HG03354 (cell line): ENCODE measurements around the gene SYNPO.

ENCODE experiments used
- ATAC-seq: cut with Tn5 transposase; IDR thresholded peaks from one replicate; pipeline ENCODE4 v1.9.1; 2021; ENCODE audit warnings: mild to moderate bottlenecking; ENCODE audit not compliant: unreplicated experiment, poor library complexity, severe bottlenecking

SYNPO gene

DNA sequence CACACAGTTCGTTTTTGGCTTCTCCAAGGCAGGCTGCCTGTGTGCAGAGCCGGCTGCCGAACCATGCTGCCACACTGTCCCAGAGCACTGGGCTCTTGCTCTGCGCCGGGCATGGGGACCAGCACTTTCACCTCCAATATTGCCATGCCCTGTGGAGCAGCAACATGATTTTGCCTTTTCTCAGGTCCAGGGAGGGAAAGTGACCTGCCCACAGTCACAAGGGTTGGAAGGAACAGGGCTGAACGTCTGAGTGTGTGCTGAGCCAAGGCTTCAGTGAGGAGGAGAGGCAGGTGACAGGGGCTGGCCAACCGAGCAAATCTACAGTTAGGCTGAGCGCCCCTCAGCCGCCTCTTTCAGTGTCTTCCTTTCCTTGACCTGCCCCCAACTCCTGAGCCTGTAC lies 34.0 kb upstream of the SYNPO start:
- ATAC-seq = no peak

DNA sequence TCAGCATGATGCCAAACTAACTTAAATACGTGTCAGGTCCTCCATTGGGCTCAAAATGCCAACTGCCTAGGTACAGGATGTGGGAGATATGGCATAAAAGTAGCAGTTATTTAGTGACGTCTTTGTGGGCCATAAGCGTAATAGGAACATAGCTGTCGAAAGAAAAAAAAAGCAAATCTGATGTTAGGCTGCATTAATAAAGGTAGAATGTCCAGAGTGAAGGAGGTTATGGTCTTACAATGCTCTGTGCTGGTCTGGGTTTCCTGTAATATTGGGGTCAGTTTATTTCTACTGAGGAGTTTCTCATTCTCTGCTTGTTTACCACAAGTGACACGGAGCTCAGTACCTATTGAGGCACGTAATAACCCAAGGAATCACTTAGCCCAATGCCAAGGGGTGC lies 33.4 kb upstream of the SYNPO start:
- ATAC-seq = no peak

DNA sequence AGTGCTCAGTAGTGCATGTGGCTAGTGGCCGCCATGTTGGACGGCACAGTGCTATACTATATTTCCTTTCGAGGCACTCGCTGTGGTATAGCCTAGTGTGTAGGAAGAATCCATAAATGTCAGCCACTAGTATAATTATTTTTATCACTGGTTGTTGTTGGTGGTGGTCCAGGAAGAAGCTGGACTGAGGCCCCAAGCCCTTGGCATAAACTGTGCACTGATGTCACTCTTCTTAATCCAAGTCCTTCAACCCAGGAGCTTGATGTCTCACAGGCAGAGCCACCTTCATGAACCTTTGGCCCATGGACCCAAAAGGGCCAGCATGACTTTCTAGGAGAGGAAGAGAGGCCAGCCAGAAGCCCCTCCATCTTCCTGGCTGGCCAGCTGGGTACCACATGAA lies 32.5 kb upstream of the SYNPO start:
- ATAC-seq = no peak

DNA sequence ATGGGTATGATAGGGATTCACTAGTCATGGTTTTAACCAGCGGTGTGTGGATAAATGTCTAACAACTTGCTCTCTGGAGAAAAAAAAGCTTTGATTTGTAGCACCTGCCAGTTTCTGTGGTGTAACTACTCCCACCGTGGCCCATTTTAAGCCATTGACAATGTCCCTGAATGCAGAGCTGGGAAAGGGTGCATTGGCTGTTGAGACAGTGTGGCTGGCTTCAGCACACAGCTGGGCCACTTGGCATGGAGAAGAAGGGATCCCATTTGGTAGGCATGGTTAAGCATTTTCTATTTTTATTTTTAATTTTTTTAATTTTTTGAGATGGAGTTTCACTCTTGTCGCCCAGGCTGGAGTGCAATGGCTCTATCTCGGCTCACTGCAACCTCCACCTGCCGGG lies 31.5 kb upstream of the SYNPO start:
- ATAC-seq = no peak

DNA sequence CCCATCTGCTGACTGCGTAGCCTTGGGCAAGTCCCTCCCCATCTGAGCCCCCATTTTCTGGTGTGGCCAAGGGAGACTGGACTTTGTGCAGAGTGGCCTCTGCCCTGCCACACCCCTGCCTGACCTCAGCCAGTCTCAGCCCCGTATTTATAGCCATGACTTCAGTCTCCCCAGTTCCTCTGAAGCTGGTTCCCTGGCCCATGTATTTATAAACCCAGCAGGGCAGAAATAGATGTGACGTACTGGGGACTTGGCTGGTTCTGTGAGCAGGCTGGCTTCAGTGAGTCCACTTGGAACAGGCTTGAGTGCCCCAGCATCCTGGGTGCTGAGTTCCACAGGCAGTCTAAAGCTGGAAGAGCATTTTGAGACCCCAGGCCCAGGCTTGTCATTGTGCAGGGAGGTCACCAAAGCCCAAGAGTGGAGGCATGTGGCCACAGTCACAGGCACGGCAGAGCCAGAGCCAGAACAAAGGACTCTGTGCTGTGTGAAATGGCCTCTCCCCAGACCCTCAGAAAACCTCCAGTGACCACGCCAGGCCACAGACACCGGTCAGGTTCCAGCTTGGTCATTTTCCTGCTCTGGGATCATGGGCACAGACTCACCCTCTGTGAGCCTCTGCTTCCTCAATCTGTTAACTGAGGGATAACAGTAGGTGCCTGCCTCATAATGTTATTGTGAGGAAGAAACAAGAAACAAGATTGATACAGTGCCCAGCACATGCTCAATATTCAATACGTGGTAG lies 30.4 kb upstream of the SYNPO start:
- no peak for ATAC-seq

DNA sequence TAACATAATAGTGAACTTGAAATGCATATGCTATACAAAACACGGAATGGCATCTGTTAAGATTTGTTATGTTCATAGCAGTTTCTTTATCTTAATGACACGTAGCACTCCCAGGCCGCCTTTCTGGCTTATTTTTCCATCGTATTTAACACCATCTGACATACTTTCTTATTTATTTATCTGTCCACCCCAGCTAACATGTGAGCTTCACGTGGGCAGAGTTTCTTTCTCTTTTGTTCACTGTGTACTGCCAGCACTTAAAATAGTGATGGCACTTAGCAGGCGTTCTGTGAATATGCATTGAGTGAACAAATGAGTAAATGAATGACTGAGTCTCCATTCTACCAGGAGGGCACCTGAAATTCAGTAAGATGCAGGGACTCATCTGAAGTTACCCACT lies 29.4 kb upstream of the SYNPO start:
- ATAC-seq = no peak

DNA sequence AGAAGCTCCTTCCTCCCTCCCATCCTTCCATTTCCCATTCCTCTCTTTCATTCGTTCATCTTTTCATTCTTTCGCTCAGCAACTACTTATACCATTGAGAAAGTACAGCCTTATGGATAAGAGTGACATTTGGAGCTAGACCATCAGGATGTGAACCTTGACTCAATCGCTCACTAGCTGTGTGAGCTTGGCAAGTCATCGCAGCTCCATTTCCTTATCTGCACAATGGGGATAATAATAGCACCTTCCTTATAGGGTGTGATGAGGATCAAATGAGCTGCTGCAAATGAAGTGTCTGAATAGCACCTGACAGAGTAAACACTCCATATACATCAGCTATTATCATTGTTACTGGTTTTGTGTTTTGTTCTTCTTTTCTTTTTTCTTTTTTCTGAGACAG lies 28.1 kb upstream of the SYNPO start:
- ATAC-seq = no peak

DNA sequence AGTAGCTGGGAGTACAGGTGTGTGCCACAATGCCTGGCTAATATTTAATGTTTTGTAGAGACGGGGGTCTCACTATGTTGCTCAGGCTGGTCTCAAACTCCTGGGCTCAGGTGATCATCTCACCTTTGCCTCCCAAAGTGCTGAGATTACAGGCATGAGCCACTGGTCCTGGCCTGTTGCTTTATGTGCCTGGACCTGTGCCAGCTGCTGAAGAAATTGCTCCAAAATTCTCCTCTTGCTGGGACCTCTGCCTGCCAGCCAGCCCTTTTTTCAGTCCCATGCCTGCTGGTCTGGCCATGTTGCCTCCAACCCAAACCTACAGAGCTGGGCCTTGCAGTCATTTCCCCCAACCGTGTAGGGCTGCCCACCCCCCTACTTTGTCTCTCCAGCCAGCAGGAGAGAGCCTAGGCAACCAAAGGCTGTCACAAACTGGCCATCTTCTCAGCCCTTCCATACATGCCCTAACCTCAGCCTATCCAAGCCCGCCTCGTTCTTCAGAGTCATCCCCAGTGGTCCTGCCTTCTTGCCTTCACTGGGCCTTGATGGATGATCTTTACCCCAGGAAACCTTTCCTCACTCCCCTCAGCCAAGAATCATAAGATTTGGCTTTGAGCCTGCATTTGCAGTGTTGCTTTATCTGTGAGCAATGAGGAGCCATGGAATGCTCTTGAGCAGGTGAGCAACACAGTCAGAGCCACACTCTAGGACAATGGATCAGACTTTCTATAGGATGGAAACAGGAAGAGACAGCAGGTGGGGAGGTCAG lies 27.4 kb upstream of the SYNPO start:
- ATAC-seq = no peak

DNA sequence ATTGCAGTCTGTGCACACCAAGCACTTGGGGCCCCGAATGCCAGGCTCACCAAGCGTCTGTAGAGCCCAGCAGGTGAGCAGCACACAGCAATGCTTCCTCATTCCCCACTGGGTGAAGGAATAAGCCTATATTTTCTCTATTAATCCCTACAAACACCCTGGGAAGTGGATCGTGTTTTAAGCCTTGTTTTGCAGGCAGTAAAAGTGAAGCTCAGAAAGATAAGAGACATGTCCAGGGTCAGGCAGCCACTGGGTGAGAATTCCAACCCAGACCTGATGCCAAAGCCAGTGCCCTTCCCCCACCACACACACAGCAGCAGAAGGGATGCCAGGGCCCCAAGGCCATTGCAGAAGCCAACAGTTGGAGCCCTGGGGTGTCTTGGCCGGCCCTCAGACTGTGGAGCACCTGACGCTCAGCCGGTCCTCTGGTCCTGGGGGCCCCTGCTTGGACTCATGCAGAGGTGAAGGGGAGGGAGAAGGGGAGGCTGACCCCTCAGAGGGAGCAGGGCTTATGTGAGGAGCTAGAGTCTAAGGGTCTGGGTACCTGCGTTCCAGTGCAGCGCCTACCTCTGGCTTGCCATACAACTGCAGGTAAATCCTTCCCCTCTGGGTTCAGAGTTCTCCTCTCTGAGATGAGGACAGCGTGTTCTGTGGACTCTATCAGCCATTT lies 26.3 kb upstream of the SYNPO start:
- no peak for ATAC-seq

DNA sequence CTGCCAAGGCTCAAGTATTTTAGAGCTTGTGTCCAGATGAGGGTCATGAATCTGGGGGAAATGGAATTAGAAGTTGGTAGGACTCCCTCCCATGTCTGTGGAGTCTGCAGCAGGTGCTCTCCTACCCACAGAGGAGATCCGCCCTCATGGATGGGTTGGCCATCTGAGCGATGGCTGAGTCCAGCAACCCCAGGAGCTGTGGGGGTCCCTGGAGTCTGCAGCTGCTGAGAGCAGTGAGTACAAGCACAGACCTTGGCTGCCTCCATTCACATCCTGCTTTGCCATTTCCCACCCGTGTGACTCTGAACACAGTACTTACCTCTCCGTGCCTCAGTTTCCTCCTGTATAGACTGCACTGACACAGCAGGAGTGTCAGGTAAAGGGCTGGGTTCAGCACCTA lies 25.8 kb upstream of the SYNPO start:
- ATAC-seq = no peak

DNA sequence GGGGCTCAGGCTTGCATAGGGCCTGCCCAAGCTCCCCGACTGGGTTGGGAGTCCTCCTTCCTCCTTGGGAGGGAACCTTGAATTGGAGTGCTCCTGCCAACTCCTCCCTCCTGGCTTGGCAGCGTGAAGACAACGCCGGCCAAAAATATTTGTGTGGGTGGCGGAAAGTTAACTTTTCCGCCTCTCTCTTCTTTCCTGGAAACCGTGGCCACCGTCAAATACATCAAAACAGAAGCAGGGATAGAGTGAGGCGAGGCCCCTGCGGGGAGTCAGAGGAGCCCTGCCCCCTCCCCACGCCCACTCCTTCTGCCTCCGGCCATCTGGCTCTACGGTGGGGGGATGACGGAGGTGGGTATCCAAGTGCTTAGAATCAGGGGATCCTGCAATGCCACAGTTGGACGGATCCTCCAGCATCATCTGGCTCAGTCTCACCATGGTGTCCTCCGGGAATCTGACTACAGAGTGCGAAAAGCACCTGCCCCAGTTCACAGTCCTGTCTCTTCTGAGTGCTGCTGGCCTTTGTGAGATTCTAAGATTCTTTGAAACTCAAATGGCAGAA lies 25.2 kb upstream of the SYNPO start:
- ATAC-seq = no peak

DNA sequence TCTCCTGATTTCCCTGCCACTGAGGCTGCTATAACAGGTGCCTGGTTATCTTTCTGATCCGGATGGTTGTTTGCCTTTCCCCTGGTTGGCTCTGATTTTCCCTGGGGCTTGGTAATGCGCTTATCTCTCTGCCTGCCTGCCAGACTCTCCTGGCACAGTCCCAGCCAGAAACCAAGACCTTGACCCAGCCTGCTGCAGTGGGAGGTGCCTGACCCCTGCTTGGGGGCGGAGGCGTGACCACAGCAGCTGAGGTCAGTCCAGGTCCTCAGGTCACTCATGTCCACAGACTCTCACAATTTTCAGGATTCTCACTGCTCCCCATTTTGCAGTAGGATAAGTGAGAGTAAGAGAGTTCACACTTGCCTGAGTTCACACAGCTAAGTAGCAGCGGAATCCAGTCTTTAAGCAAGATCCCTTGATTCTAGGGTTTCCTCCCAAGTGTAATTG lies 24.4 kb upstream of the SYNPO start:
- ATAC-seq = no peak

DNA sequence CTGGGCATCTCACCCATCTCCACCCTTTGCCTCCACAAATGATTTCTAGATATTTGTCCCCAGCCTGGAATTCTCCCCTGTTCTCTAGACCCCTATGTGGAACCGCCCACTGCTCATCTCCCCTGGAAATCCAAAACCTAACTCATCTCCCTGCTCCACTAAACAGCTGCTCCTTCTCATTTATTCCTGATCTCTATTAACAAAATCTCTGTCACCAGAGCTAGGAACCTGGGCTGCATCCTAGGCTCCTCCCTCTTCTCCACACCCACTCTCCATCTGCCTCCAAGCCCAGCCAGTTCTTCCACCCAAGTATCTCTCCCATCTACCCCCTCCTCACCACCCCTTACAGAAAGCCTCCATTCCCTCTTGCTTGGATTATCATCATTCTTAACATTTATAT lies 24.0 kb upstream of the SYNPO start:
- no peak for ATAC-seq

DNA sequence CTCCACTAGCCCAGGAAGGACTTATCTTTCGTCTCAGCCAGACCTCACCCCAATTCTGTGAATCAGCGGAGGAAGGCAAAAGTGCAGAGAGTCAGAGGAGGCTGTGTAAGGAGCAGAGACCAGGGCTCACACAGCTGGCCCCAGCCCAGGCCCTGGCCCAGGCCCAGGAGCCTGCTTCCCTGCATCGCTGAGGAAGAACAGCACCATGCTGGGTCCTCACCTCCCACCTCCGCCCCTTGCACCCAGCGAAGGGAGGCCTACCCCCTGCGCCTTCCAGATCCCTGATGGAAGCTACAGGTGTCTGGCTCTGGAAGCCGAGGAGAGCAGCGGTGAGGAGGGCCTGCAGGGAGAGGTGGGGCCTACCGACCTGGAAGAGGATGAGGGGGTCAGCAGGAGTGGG lies 22.3 kb upstream of the SYNPO start:
- ATAC-seq = no peak

DNA sequence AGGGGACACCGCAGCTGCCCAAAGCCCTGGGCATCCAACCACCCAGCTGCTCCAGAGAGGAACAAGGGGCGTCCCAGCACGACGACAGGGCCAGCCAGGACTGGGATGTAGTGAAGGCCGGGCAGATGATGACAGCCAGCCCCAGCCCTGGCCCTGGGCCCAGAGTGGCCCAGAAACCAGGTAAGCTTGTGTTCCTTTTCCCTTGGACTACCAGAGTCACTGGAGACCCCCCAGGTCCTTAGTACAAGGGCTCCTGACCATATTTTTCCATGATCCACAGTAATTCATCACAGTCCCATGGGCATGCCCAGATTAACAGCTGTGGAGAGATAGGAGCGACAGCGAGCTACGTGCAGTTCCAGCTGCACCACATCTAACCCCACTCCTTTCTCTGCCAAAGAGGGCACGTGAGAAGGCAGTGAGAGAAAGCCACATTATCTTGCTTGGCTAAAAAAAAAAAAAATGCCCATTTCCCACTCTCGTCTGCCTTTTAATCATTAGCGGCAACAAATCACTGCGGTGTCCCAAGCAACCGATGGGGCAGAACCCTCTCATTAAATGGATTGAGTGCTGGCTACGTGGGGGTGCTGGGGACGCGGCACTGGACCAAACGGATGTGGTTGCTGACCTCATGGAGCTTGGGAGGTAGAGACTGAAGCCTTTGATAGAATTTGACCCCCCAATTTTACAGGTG lies 21.7 kb upstream of the SYNPO start:
- ATAC-seq = no peak

DNA sequence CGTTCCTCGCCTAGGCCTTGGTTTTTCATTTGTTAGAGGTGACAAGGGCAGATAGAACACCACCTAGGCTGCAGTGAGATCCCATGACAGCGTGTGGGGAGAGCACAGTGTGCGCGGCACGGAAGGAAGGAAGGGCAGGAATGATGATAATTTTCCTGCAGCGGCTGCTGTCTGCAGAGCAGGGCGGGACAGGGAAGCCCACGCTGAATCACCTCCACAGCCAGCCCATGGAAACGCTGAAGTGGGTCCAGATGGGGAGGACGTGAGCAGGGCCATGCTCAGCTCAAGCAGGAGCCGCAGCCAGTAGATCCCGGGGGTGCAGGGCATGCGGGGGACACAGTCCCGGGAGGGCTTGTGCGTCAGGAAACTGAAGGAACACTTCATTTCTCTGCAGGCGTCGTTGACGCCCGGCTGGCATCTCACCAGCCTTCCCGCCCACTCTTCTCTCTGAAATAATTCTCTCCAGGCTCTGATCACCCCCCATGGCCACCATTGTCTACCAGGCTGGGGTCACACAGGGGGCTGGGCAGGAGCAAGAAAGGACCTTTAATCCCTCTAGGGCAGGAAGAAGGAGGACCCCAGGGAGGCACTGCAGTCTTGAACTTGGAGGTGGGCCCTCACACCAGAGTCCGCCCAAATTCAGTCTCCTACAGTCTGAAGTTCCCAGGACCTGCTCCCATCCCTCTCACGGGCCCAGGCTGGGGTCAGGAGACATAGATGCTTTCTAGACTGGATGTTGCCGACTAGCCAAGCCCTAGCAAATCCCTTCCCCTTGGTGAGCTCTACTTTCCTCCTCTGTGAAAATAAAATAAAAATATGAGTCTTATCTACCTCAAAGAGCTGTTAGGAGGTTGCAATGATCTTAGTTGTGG lies 20.9 kb upstream of the SYNPO start:
- no peak for ATAC-seq

DNA sequence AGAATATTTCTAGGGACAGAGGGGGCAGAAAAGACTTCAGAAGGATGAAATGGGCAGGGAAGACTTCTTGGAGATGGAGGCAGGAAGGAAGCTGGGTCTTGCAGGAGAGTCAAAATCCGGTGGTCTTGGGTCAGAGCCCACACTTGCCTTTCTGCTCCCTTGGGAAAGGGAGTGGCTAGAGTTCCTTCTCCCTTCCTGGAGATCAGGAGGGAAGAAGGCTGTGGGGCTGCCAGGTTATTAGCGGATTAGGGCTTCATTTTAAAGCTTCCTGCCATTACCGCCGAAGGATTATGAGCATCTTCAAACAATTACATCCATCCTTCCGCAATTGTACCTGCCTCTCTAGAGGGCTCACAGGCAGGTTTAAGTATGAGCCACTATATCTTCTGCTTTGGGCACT lies 19.2 kb upstream of the SYNPO start:
- no peak for ATAC-seq

DNA sequence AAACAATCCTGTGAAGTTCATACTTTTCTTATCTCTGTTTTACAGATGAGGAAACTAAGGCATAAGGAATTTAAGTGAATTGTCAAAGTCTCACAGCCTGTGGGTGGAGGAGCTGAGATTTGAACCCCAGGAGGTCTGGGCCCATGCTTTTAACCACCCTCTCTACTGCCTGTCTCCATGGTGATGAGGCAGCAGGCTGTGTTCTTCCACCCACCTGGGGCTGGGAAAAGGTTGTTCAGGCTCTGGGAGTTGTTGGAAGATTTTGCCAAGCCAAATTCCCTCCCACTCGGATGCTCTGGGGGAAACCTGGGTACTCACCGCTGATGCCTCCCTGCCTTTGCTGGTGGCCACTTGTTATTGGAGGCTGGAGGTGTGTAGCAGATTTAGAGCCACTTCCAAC lies 18.3 kb upstream of the SYNPO start:
- ATAC-seq = no peak
